SK-N-SH treated with all-trans-retinoic acid at 6 μM for 48 hours (cell line): ENCODE data around the gene LAMA2.

Experiments
- ARNTL ChIP-seq: fragments of 450-650 bp; formaldehyde crosslinking; IDR thresholded peaks from 2 replicates; pipeline ENCODE4 v1.5.0; 2020; ENCODE audit warnings: low read depth, mild to moderate bottlenecking, moderate library complexity, borderline replicate concordance
- ESRRG ChIP-seq: fragments of 250-450 bp; sonication (Bioruptor Pico); IDR thresholded peaks from 2 replicates; pipeline ENCODE4 v1.6.1; 2021; ENCODE audit warnings: mild to moderate bottlenecking
- ISL1 ChIP-seq: fragments of 250-450 bp; sonication (Bioruptor Pico); IDR thresholded peaks from 2 replicates; pipeline ENCODE4 v2.1.2; 2022; ENCODE audit warnings: mild to moderate bottlenecking, moderate library complexity
- OSR1 ChIP-seq: fragments of 250-450 bp; sonication (Bioruptor Pico); IDR thresholded peaks from 2 replicates; pipeline ENCODE4 v1.8.0; 2022; ENCODE audit warnings: moderate library complexity, mild to moderate bottlenecking, inconsistent platforms
- RARB ChIP-seq: fragments of 250-450 bp; sonication (Bioruptor Pico); IDR thresholded peaks from 2 replicates; pipeline ENCODE4 v1.8.0; 2021; ENCODE audit warnings: mild to moderate bottlenecking, moderate library complexity
- ZFP3 ChIP-seq: fragments of 250-450 bp; sonication (Bioruptor Pico); IDR thresholded peaks from 2 replicates; pipeline ENCODE4 v1.5.0; 2020; ENCODE audit warnings: mild to moderate bottlenecking, moderate library complexity
- ZFP30 ChIP-seq: fragments of 450-650 bp; formaldehyde crosslinking; IDR thresholded peaks from 2 replicates; pipeline ENCODE4 v1.5.0; 2022; ENCODE audit warnings: mild to moderate bottlenecking, moderate library complexity
- ZNF565 ChIP-seq: fragments of 450-650 bp; formaldehyde crosslinking; conservative IDR thresholded peaks from 2 replicates; pipeline ENCODE4 v1.5.0; 2020; ENCODE audit warnings: low read depth, mild to moderate bottlenecking, moderate library complexity
- ZNF70 ChIP-seq: fragments of 450-650 bp; formaldehyde crosslinking; IDR thresholded peaks from 2 replicates; pipeline ENCODE4 v1.5.0; 2020; ENCODE audit warnings: mild to moderate bottlenecking, moderate library complexity
- ZNF8 ChIP-seq: fragments of 450-650 bp; formaldehyde crosslinking; IDR thresholded peaks from 2 replicates; pipeline ENCODE4 v1.5.0; 2020; ENCODE audit warnings: mild to moderate bottlenecking, moderate library complexity
- TF ChIP-seq, protein P1 (sequence below): fragments of 250-450 bp; sonication (Bioruptor Pico); IDR thresholded peaks from 2 replicates; pipeline ENCODE4 v1.8.0; 2020; ENCODE audit warnings: mild to moderate bottlenecking, moderate library complexity, borderline replicate concordance
- TF ChIP-seq, protein P2 (sequence below): fragments of 250-450 bp; sonication (Bioruptor Pico); IDR thresholded peaks from 2 replicates; pipeline ENCODE4 v1.5.1; 2021; ENCODE audit warnings: mild to moderate bottlenecking, moderate library complexity
- TF ChIP-seq, protein P3 (sequence below): fragments of 250-450 bp; sonication (Bioruptor Pico); IDR thresholded peaks from 2 replicates; pipeline ENCODE4 v1.5.1; 2020; ENCODE audit warnings: low read depth, mild to moderate bottlenecking, moderate library complexity

DNA sequence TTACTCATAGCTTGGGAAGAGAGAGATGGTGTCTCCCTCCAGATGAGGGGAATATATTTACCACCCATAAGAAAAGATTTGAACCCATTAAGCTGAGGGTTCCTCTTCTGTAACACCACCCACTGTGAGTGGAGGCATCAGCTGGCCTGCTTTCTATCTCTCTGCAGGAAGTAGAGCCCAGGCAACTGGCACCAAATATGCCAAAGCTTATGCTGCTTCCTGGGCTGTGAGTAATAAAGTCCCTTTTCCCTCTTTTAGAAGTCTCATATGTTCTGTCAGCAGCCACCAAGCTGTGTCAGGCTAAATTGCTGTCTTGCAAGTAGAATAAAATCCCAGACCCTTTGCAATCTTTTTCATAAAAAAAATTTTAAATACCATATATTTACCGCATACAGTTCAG lies 241.4 kb downstream of the LAMA2 start:
- no peak for TF ChIP-seq ZNF8 (CRISPR knock-in tag)
- TF ChIP-seq, protein P1, sequence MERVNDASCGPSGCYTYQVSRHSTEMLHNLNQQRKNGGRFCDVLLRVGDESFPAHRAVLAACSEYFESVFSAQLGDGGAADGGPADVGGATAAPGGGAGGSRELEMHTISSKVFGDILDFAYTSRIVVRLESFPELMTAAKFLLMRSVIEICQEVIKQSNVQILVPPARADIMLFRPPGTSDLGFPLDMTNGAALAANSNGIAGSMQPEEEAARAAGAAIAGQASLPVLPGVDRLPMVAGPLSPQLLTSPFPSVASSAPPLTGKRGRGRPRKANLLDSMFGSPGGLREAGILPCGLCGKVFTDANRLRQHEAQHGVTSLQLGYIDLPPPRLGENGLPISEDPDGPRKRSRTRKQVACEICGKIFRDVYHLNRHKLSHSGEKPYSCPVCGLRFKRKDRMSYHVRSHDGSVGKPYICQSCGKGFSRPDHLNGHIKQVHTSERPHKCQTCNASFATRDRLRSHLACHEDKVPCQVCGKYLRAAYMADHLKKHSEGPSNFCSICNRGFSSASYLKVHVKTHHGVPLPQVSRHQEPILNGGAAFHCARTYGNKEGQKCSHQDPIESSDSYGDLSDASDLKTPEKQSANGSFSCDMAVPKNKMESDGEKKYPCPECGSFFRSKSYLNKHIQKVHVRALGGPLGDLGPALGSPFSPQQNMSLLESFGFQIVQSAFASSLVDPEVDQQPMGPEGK (CRISPR knock-in tag) = no peak
- TF ChIP-seq, protein P2, sequence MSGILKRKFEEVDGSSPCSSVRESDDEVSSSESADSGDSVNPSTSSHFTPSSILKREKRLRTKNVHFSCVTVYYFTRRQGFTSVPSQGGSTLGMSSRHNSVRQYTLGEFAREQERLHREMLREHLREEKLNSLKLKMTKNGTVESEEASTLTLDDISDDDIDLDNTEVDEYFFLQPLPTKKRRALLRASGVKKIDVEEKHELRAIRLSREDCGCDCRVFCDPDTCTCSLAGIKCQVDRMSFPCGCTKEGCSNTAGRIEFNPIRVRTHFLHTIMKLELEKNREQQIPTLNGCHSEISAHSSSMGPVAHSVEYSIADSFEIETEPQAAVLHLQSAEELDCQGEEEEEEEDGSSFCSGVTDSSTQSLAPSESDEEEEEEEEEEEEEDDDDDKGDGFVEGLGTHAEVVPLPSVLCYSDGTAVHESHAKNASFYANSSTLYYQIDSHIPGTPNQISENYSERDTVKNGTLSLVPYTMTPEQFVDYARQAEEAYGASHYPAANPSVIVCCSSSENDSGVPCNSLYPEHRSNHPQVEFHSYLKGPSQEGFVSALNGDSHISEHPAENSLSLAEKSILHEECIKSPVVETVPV (CRISPR knock-in tag) = no peak
- no peak for TF ChIP-seq ESRRG (CRISPR knock-in tag)
- no peak for TF ChIP-seq RARB (CRISPR knock-in tag)
- TF ChIP-seq ZNF70 (CRISPR knock-in tag) = no peak
- TF ChIP-seq ZFP30 = no peak
- no peak for TF ChIP-seq ISL1 (CRISPR knock-in tag)
- TF ChIP-seq ZNF565 (CRISPR knock-in tag) = no peak
- no peak for TF ChIP-seq ZFP3
- TF ChIP-seq OSR1 (CRISPR knock-in tag) = no peak
- TF ChIP-seq ARNTL (CRISPR knock-in tag) = no peak
- TF ChIP-seq, protein P3, sequence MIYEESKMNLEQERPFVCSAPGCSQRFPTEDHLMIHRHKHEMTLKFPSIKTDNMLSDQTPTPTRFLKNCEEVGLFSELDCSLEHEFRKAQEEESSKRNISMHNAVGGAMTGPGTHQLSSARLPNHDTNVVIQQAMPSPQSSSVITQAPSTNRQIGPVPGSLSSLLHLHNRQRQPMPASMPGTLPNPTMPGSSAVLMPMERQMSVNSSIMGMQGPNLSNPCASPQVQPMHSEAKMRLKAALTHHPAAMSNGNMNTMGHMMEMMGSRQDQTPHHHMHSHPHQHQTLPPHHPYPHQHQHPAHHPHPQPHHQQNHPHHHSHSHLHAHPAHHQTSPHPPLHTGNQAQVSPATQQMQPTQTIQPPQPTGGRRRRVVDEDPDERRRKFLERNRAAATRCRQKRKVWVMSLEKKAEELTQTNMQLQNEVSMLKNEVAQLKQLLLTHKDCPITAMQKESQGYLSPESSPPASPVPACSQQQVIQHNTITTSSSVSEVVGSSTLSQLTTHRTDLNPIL (CRISPR knock-in tag) = no peak
